Esophagus muscularis mucosa (tissue), 4 donors: ENCODE data around the gene NAAA. TPM values are rescaled to one million over a fixed set of nuclear protein-coding genes. Genes with fewer than 3 reads are reported as not detected.

Experiments
- DNase-seq: peaks from one replicate; pipeline ENCODE4 v3.0.0-alpha.2; 2017; ENCODE audit errors: extremely low spot score
- H3K27ac ChIP-seq, 4 donors: fragments of 200-600 bp; sonication (generic); replicated peaks in 1 of 4; 1 replicate in 3 of 4; 2 replicates in 1 of 4; pipeline ENCODE4 v1.5.1; 2016 to 2019; ENCODE audit warnings: mild to moderate bottlenecking in 1 of 4
- H3K27me3 ChIP-seq, 4 donors: fragments of 200-600 bp; sonication (generic); one replicate each; pipeline versions ENCODE4 v1.5.1 to v1.6.0; 2016 to 2019
- H3K36me3 ChIP-seq, 4 donors: fragments of 200-600 bp; sonication (generic); one replicate each; pipeline ENCODE4 v1.5.1; 2016 to 2019
- H3K4me1 ChIP-seq, 4 donors: fragments of 200-600 bp; sonication (generic); one replicate each; pipeline ENCODE4 v1.5.1; 2016 to 2019
- H3K4me3 ChIP-seq, 4 donors: fragments of 200-600 bp; sonication (generic); 1 replicate in 2 of 4; 2 replicates in 2 of 4; pipeline ENCODE4 v1.5.1; 2016 to 2019; ENCODE audit warnings: mild to moderate bottlenecking in 4 of 4, moderate library complexity in 1 of 4
- H3K9me3 ChIP-seq, 4 donors: fragments of 200-600 bp; sonication (generic); 1 replicate in 3 of 4; 2 replicates in 1 of 4; pipeline ENCODE4 v1.5.1; 2016 to 2019
- CTCF ChIP-seq, 3 experiments: fragments of 200-600 bp in 2 of 3; fragments of 450-650 bp in 1 of 3; sonication (generic) in 2 of 3; IDR thresholded peaks; one replicate each; pipeline ENCODE4 v1.5.1; 2017 to 2019; ENCODE audit warnings: antibody characterized with exemption in 3 of 3, mild to moderate bottlenecking in 2 of 3, moderate library complexity in 1 of 3
- EP300 ChIP-seq: sonication (generic); formaldehyde crosslinking; IDR thresholded peaks from one replicate; pipeline ENCODE4 v1.6.1; 2017; ENCODE audit warnings: antibody characterized with exemption
- POLR2A ChIP-seq: fragments of 450-650 bp; IDR thresholded peaks from one replicate; pipeline ENCODE4 v1.6.1; 2017; ENCODE audit warnings: antibody characterized with exemption, moderate library complexity, mild to moderate bottlenecking, low read depth
- POLR2AphosphoS5 ChIP-seq, 2 donors: sonication (generic); formaldehyde crosslinking; IDR thresholded peaks; one replicate each; pipeline ENCODE4 v1.6.1; 2017; ENCODE audit warnings: antibody characterized with exemption in 2 of 2
- WGBS: methylation state at CpG from one replicate; pipeline ENCODE4 v1.1.5; 2018; 5-methylcytosine and 5-hydroxymethylcytosine counted together
- intact Hi-C: fragments of 100-400 bp; cut with DNase I; formaldehyde crosslinking; loops from one replicate; pipeline ENCODE4 v1.15.1; 2023
- total RNA-seq, 4 donors: library from RNA; depleted of rRNA; stranded (reverse); fragments of >200 nt; gene quantifications; one replicate each; pipeline versions ENCODE4 v1.1.0 to v1.2.1, GENCODE V29; 2016

Gene NAAA
- total RNA-seq, result 10 to 100 TPM; 20.7 to 55.7 (median 26.6) TPM

GRCh38 chr4:75940692-75941253, at the start of gene NAAA:
NAAA (minus strand) TSS chr4:75941013; CDS start chr4:75940949, 64 bp downstream.
- TF ChIP-seq CTCF (IDR thresholded peaks at IDR 0.05) (peak; percentile 31 to 64 (median 43)), POLR2A (no peak), POLR2AphosphoS5 (IDR thresholded peaks at IDR 0.05) (peak; percentile 18 to 41), EP300 (no peak)
- peaks cover 0 to 10% (median 7%) of the 10 kb centered on the region in 4 donors for H3K36me3 ChIP-seq
- H3K27me3 ChIP-seq, result no peaks in the 10 kb centered on the region
- H3K9me3 ChIP-seq, result no peaks in the 10 kb centered on the region
- WGBS, result 0% methylated on average over 2 of the region's 66 CpGs
- peaks cover 4 to 19% (median 14%) of the 10 kb centered on the region in 4 donors for H3K4me1 ChIP-seq
- H3K27ac ChIP-seq, result peak within 1 kb of the TSS; percentile 66 to 85 (median 72)
- peak within 1 kb of the TSS; percentile 71 to 84 (median 79) for H3K4me3 ChIP-seq
- intact Hi-C loops, result loop anchor here (2.0 to 10.0 kb wide), 2 partner anchors 24 to 146 kb away; no protein-coding TSS in a partner anchor
- no peak for DNase-seq

GRCh38 chr4:75989846-75990528, 49.2 kb upstream of the NAAA start:
- peak overlapping the region; percentile 68 to 90 (median 78) for H3K4me3 ChIP-seq
- peak overlapping the region; percentile 65 to 74 (median 70) for H3K27ac ChIP-seq
- TF ChIP-seq EP300 (no peak), CTCF (IDR thresholded peaks at IDR 0.05) (no peak), POLR2A (no peak), POLR2AphosphoS5 (IDR thresholded peaks at IDR 0.05) (no peak)
- H3K27me3 ChIP-seq, result no peaks in the 10 kb centered on the region
- DNase-seq, result peak; percentile 68
- 1% methylated on average over 20 of the region's 20 CpGs for WGBS
- intact Hi-C loops, result no loop called here
- H3K4me1 ChIP-seq, result peaks cover 12 to 46% (median 34%) of the 10 kb centered on the region in 4 donors
- no peaks in the 10 kb centered on the region for H3K9me3 ChIP-seq
- no peaks in the 10 kb centered on the region for H3K36me3 ChIP-seq

- Histone ChIP-seq H3K9me3 (no peaks in the 10 kb centered on the region), H3K36me3 (peaks cover 5 to 24% (median 19%) of the 10 kb centered on the region in 4 donors), H3K4me1 (peaks cover 12 to 38% (median 29%) of the 10 kb centered on the region in 4 donors), H3K27me3 (no peaks in the 10 kb centered on the region), H3K27ac (no peak overlapping the region), H3K4me3 (no peak overlapping the region)
- 87% methylated on average over 3 of the region's 3 CpGs for WGBS
- DNase-seq, result peak; percentile 68
- TF ChIP-seq EP300 (no peak), POLR2A (no peak), CTCF (IDR thresholded peaks at IDR 0.05) (no peak), POLR2AphosphoS5 (IDR thresholded peaks at IDR 0.05) (no peak)
- intact Hi-C loops, result no loop called here
Observed at GRCh38 chr4:75985116-75985515, 44.3 kb upstream of the NAAA start.

GRCh38 chr4:75980576-75980975, 39.8 kb upstream of the NAAA start:
- Histone ChIP-seq H3K9me3 (no peaks in the 10 kb centered on the region), H3K27me3 (no peaks in the 10 kb centered on the region), H3K4me1 (peaks cover 0 to 7% (median 0%) of the 10 kb centered on the region in 4 donors), H3K4me3 (no peak overlapping the region), H3K36me3 (peaks cover 26 to 66% (median 60%) of the 10 kb centered on the region in 4 donors), H3K27ac (no peak overlapping the region)
- peak; percentile 45 for DNase-seq
- WGBS, result 94% methylated on average over 4 of the region's 4 CpGs
- TF ChIP-seq POLR2AphosphoS5 (IDR thresholded peaks at IDR 0.05) (no peak), EP300 (no peak), POLR2A (no peak), CTCF (IDR thresholded peaks at IDR 0.05) (no peak)
- intact Hi-C loops, result no loop called here
